HG03139 (cell line): ENCODE measurements around the gene LNP1.
A peak's percentile ranks its signal among the peaks of the same experiment; 100 is the strongest.

Experiments used
- ATAC-seq: cut with Tn5 transposase; IDR thresholded peaks from one replicate; pipeline ENCODE4 v1.9.1; 2021; ENCODE audit not compliant: unreplicated experiment

The LNP1 gene

DNA sequence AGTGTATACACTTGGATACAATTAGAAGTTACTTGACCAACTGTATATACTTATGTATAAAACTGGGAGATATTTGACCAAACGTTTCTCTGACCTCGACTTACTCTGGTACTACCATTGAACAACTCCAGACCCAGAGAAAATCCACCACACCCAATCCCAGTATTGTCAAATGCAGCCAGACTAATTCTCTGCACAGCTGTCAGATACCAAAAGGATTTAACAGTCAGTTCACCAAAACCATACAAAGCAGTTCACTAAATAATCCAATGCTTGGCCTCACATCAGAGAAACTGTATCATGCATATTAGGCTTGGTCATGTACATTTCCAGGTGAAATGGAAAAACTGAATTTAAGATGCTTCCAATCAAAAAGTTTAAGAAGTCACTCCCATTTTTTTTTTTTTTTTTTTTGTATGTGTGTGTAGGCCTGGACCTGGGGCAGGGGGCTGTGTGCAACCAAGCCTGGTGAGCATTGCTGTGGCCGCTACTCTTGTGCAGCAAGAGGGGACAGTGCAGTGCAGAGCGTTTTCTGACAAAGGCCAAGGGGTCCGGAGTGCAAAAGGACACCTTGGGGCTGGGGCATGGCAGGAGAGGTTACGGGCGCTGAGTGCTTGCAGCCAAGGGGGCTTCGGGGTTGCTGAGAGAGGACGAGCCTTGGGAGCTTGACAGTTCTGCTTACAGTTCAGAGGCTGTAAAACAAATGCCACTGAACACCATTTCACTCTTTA is 1.8 kb upstream of the LNP1 start:
- no peak for ATAC-seq

GRCh38 chr3:100400419-100400779 is 940 bp upstream of the LNP1 start:
- ATAC-seq, result peak; percentile 3

GRCh38 chr3:100401674-100402041 is 319 bp downstream of the LNP1 start:
- peak; percentile 17 for ATAC-seq

GRCh38 chr3:100402256-100402655 is 917 bp downstream of the LNP1 start:
- ATAC-seq, result no peak

- no peak for ATAC-seq
These were observed 1.6 kb downstream of the LNP1 start for GRCh38 chr3:100402891-100403290.

DNA sequence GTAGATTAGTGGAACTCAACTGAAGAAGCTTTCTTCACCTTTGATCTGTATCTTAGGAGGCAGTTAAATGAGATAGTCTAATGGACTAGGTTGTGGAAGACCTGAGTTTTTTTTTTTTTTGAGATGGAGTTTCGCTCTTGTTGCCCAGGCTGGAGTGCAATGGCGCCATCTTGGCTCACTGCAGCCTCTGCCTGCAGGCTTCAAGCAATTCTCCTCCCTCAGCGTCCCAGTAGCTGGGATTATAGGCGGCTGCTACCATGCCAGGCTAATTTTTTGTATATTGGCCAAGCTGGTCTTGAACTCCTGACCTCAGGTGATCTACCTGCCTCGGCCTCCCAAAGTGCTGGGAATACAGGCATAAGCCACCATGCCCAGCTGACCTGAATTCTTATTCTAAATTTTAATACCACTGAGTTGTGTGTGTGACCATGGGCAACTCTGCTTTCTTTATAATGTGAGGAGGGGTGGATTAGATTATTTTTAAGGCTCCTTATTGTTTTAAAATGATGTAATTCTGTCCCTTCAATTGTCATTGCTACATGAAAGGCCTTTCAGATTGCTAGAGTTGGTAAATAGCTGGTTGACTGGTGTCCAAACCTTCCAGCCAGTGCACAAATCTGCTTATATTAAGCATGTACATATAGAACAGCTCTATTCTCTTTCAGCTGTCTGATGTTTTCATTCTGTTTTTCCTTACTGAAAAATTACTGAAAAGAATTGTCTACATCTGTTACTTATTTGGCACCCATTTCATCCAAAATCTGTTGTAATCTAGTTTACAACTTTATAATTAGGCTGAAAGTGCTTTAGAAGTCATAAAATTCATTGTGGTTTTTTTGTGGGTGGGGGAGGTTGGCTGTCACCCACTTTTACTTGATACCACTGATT is 2.3 kb downstream of the LNP1 start:
- no peak for ATAC-seq

DNA sequence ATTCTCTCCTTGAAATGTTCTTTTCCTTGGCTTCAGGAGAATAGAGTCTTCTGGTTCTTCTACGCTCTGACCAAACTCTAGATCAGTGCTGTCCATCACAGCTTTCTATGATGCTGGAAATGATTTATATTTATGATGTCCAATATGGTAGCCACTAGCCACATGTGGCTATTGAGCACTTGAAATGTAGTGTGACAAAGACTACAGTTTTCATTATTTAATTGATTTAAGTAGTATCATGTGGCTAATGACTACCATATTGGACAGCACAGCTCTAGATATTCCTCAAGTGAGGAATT is 2.9 kb downstream of the LNP1 start:
- no peak for ATAC-seq

DNA sequence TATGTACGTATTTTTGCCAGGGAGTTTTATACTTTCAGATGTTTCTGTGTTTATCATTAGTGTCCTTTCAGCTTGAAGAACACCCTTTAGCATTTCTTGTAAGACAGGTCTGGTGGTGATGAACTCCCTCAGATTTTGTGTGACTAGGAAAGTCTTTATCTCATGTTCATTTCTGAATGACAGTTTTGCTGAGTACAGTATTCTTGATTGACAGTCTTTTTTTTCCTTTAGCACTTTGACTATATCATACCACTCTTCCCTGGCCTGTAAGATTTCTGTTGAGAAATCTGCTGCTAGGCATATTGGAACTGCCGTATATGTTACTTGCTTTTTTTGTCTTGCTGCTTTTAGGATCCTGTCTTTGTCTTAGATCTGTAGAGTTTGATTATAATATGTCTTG is 5.8 kb downstream of the LNP1 start:
- ATAC-seq, result no peak

- no peak for ATAC-seq
These were observed 6.7 kb downstream of the LNP1 start for GRCh38 chr3:100407977-100408532.

DNA sequence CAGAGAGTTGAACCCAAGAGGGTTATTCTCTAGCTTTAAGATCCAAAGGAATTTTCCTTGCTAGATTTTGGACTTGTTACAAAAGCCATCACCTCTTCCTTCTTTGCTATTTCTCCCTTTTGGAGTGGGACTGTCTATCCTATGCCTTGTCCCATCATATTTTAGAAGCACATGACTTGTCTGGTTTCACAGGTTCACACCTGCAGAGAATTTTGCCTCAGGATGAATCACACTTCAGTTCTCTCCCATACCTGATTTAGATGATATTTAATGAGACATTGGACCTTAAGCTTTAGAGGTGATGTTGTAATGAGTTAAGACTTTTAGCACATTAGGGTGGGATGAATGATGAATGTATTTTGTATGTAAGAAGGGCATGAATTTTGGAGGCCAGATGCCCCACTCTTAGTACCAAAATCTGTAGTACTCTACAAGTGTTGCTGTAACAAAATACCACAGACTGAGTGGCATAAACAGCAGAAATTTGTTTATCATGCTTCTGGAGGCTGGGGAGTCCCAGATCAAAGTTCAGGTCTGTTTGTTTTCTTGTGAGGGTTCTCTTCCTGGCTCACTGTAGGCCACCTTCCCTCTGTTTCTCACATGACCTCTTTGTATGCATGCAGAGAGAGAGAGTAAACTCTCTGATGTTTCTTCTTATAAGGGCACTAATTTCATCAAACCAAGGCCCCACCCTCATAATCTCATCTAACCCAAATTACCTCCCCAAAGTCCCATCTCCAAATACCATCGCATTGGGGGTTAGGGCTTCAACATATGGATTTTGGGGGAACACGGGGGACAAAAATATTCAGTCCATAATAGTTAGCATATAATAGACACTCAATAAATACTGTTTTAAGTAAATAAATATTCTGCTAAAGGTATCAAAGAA is 10.0 kb downstream of the LNP1 start:
- no peak for ATAC-seq

GRCh38 chr3:100412912-100413590 is 11.7 kb downstream of the LNP1 start:
- no peak for ATAC-seq

- ATAC-seq, result no peak
These were observed 12.3 kb downstream of the LNP1 start for GRCh38 chr3:100413613-100414012.

- no peak for ATAC-seq
These were observed 14.8 kb downstream of the LNP1 start for GRCh38 chr3:100416176-100416575.

DNA sequence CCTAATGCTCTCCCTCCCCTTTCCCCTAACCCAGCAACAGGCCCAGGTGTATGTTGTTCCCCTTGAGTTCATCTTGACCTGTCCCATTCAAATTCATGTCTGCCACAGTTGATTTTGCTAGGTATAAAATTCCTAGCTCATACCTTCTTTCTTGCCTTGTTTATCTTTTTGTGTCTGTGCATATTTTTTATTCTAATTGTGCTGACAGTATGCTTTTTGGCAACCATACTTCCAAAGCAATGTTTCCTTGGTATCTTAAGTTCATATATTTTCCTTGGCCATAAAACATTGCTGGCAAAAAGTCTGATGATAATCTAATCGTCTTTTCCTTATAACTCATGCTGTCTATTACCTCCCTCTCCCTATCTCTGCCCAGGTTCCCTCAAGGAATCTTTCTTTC is 15.5 kb downstream of the LNP1 start:
- ATAC-seq, result no peak

- no peak for ATAC-seq
These were observed 18.1 kb downstream of the LNP1 start for GRCh38 chr3:100419406-100419805.

DNA sequence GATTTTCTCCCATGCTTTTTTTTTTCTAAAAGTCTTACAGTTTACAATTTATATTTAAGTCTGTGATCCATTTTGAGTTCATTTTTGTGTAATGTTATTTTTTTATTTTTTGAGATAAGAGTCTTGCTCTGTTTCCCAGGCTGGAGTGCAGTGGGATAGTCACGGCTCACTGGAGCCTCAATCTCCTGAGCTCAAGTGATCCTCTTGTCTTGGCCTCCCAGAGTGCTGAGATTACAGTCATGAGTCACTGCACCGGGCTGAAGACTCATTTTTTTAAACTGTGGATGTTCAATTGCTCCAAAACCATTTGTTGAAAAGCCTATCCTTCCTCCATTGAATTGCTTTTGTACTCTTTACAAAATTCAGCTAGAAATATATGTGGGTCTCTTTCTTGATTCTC is 19.5 kb downstream of the LNP1 start:
- no peak for ATAC-seq

- no peak for ATAC-seq
These were observed 22.3 kb downstream of the LNP1 start for GRCh38 chr3:100423611-100424010.

DNA sequence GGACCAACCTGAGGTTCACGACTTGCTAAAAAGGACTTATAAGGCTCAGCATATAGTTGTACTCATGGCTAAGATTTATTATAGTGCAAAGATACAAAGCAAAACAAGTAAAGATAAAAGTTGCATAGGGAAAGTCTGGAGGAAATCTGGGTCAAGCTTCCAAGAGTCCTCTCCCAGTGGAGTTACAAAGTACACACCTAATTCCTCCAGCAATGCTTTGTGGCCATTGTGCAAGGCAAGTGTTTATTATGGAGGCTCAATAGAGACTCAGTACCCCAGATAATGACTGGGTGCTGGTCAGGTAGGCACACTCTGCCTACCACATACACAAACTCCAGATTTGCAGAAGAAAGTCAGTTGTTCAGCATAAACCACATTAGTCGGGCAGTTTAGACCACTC is 22.9 kb downstream of the LNP1 start:
- no peak for ATAC-seq

DNA sequence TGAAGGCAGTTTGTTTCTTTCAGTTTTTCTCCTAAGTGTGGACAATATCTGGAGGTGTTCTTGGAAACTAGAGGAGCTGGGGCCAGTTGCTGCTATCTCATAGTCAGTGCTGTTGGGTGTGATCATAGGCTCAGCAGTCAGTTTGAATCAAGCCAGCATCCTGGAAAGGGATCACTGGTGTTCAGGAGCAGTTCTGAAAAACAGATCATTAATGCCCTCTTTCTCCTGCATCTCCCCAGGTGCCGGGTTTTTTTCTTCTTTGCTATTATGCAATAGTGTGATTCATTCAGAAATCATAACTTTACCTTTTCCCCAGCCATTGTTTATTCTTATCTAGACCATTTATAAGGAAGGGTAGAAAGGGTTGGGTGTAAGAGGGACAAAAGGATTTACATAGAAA is 24.0 kb downstream of the LNP1 start:
- no peak for ATAC-seq

DNA sequence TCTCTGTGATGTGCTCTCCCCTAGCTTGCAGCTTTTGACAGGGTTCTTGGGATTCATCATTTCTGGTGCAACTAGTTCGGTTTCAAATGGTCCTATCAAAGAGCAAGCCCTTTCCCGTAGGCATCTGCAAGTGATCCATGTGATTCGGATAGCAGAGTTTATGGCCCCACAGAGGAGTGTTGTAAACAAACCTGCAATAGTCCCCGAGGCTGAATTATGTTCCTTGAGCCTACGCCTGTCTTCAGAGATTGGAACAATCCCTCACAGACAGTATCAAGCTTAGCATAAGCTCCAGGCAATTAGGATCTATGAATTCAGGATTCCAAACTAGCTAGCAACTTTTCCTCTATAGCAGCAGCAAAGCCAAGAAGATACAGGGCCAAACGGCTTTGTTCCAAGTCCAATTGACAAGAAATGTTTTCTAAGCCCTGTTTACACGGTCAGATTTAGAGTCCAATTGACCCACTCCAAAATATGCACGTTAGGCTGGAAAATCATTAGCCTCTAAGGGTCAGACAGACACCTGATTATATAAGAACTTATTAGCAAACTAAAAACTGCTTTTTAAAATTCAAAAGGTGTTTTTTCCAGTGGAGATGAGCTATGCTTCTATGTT is 24.8 kb downstream of the LNP1 start:
- no peak for ATAC-seq
